D721Med (cell line): ENCODE results near the gene JMJD1C.

ENCODE experiments used
- DNase-seq: peaks from one replicate; pipeline ENCODE4 v3.0.0; 2011; ENCODE audit warnings: low spot score; ENCODE audit not compliant: insufficient read length
- FAIRE-seq: peaks from 2 replicates; lab custom pipeline; 2011; peaks lifted over from hg19 to GRCh38; lab: Jason Lieb, UNC
- TF ChIP-seq, protein P1 (sequence below): IDR thresholded peaks from 2 replicates; pipeline ENCODE4 v1.5.1; 2012; ENCODE audit warnings: mild to moderate bottlenecking, control low read depth; ENCODE audit not compliant: insufficient read depth; ENCODE audit errors: missing control alignments

Gene JMJD1C

DNA sequence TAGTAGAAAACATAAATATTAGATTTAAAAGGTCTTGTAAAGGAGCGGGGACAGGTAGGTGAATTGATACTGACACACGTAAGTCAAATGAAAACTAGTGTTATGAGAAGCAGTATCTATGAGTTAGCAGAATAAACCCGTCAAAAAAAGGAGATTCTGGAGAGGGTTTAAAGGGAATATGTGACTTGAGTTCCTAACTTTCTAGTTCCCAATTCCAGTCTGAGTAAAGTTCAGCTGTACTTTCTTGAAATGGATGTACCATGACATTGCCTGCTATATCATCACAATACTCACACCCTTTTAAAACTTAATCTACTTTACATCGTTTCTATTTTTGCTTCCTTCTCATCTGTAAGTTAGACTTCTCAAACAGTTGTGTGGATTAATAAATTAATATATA lies 210.5 kb downstream of the JMJD1C start:
- FAIRE-seq (no peak), DNase-seq (no peak)
- TF ChIP-seq, protein P1, sequence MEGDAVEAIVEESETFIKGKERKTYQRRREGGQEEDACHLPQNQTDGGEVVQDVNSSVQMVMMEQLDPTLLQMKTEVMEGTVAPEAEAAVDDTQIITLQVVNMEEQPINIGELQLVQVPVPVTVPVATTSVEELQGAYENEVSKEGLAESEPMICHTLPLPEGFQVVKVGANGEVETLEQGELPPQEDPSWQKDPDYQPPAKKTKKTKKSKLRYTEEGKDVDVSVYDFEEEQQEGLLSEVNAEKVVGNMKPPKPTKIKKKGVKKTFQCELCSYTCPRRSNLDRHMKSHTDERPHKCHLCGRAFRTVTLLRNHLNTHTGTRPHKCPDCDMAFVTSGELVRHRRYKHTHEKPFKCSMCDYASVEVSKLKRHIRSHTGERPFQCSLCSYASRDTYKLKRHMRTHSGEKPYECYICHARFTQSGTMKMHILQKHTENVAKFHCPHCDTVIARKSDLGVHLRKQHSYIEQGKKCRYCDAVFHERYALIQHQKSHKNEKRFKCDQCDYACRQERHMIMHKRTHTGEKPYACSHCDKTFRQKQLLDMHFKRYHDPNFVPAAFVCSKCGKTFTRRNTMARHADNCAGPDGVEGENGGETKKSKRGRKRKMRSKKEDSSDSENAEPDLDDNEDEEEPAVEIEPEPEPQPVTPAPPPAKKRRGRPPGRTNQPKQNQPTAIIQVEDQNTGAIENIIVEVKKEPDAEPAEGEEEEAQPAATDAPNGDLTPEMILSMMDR: no peak

GRCh38 chr10:63253040-63253439 lies 212.7 kb downstream of the JMJD1C start:
- no peak for DNase-seq
- TF ChIP-seq, protein P1: no peak
- FAIRE-seq: no peak

DNA sequence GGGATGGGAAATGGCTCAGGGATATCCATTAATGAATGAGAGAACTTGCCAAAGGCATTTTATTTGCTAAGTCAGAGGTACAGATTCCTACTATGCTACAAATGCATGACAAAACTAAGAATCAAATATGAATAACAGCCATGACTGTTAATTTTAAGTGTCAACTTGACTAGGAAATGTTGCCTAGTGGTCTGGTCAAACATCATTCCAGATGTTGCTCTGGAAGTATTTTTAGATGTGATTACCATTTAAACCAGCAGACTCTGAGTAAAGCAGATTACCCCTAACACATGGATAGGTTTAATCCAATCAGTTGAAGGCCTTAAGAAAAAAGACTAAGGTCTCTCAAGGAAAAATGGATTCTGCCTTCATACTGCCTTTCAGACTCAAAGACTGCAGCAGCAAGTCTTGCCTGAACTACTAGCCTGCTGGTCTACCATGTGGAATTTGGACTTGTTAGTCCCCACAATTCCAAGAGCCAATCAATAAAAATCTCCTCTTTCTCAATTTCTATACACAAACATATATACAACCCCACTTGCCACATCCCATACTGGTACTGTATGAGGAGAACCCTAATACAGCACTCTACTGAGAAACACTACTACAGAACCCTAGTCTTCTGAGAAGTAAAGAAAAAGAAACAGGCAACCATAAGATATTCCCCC lies 213.5 kb downstream of the JMJD1C start:
- FAIRE-seq (peak; percentile 92), DNase-seq (no peak)
- TF ChIP-seq, protein P1: no peak

DNA sequence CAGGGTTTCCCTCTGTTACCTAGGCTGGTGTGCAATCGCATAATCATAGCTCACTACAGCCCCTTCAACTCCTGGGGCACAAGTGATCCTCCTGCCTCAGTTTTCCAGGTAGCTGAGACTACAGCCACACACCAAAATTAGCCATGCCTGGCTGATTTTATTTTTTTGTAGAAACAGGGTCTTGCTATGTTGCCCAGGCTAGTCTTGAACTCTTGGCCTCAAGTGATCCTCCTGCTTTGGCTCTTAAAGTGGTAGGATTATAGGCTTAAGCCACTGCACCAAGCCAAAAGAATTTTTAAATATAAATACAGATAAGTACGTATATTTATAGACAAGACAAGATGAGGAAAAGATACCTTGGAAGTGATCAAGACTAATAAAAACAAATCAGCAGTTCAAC lies 215.7 kb downstream of the JMJD1C start:
- DNase-seq (no peak), FAIRE-seq (no peak)
- TF ChIP-seq, protein P1: no peak

DNA sequence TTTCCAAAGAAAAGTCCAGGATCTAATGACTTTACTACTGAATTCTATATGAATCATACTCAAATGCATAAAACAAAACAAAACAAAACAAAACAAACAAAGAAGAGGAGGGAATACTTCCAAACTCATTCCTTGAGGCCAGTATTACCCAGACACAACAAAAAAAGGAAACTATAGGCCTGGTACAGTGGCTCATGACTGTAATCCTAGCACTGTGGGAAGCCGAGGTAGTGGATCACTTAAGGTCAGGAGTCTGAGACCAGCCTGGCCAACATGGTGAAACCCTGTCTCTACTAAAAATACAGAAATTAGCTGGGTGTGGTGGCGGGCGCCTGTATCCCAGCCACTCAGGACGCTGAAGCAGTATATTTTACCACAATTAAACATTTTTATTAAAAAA lies 218.0 kb downstream of the JMJD1C start:
- DNase-seq (no peak), FAIRE-seq (no peak)
- TF ChIP-seq, protein P1: no peak

GRCh38 chr10:63246356-63246755 lies 219.4 kb downstream of the JMJD1C start:
- TF ChIP-seq, protein P1: no peak
- no peak for DNase-seq
- no peak for FAIRE-seq

DNA sequence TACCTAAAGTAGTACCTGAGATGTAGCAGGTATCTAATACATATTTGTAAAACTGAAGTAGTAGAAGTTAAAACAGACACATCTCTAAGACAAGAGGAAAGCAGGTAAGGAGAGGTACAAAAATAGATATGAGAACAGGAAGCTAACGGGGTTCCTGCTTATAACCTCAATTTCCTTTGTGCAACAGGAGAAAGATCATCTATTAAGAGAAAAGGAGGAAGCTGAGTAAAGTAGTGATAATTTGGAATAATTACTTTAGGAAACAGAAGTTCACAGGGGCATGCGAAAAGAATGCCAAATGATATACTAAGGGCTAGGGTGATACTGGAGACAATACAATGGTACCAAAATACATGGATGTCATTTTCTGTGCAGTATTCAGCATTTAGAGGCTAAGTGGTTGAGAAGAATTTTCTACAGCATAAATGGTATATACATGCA lies 223.9 kb downstream of the JMJD1C start:
- DNase-seq (no peak), FAIRE-seq (no peak)
- TF ChIP-seq, protein P1: no peak
